RPMI8226 (cell line): Measurements from ENCODE around the gene PPP6C.
A peak's percentile ranks its signal among the peaks of the same experiment; 100 is the strongest.
"Not testable (repeated sequence)": the region's sequence is repeated elsewhere in the genome, so short reads cannot be mapped to it uniquely, and the experiment has no call there.

ENCODE experiments used
- DNase-seq: peaks from one replicate; pipeline ENCODE4 v3.0.0-alpha.2; 2015

PPP6C gene

DNA sequence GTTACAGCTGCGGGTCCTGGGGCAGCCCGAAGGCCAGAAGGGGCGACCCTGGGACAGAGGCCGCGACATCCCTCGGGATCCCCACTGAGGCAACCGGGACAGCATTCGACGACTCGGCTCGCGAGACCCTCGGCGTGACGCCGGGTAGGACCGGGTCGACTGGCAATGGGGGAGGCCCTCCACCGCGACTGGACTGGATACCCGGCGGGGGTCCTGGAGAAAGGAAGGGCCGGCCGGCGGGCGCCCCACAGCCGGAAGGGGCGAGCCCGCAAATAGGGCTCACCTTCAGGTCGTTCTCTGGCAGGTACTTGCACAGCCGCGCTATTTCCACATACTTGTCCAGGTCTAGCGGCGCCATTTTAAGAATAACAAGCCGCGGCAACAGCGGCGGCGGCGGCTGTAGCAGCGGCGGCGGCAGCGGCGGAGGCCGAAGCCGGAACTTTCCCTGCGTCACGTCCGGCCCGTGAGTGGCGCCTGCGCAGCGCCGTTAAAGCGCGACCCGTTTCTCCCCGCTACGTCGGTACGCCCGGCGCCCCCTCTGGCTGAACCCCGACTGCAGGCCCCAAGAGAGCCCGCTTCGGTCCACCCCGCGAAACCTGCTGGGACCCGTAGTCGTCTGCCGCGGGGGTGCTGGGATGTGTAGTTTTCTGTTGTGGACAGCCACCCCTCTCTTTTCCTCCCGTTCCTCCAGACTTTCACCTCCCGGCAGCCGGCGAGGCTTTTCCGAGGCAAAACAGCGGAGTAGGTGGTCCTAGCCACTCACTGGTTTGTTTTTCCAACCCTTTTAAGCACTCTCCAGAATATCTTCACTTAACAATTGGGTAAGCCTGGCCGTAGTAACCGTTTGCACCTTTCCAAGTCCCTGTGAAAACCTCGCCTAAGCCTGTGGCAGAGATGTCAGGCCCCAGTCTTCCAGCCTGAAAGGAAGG, at the start of gene PPP6C:
PPP6C (minus strand) TSS at position 443 of the 929 bp plus-strand sequence; CDS start at position 358, 85 bp downstream.
- peak; percentile 99 for DNase-seq

DNA sequence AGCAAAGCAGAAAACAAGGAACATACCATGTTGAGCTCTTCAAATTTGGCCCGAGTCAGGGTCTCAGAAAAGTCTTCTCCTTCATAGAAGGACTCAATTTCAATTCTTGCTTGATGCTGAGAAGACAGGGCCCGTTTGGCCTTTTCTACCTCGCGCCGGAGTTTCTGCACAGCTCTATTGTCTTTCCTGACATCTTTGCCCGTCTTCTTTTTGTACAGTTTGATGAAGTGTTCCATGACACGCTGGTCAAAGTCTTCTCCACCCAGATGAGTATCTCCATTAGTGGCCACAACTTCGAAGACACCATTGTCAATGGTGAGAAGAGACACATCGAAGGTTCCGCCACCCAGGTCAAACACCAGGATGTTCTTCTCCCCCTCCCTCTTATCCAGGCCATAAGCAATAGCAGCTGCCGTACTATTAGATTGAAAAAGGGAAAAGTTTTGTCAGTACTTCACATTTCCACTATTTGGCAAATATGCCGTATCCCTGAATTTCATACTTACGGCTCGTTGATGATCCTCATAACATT, 49.4 kb upstream of the PPP6C start:
- DNase-seq, result no peak

DNA sequence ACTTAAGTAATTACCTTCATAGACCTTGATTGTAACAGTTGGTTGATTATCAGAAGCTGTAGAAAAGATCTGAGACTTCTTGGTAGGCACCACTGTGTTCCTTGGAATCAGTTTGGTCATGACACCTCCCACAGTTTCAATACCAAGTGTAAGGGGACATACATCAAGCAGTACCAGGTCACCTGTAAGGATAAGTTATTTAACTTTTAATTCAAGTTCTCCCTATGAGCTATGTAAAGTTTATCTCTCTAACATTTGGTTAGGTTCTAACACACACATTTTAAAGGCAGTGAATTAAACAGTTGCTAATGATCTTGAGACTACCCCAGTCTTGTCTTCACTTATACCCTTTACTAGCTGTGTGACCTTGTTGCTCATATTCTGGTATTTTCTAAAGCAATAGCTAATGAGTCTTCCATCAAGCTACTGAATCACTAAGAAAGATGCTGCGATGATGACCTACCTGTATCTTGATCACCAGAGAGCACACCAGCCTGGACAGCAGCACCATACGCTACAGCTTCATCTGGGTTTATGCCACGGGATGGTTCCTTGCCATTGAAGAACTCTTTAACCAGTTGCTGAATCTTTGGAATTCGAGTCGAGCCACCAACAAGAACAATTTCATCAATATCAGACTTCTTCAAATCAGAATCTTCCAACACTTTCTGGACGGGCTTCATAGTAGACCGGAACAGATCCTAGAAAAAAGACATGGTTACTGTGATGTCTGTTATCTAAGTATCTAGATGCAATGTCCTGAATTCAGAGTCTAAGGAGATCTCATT, 48.7 kb upstream of the PPP6C start:
- DNase-seq, result no peak

DNA sequence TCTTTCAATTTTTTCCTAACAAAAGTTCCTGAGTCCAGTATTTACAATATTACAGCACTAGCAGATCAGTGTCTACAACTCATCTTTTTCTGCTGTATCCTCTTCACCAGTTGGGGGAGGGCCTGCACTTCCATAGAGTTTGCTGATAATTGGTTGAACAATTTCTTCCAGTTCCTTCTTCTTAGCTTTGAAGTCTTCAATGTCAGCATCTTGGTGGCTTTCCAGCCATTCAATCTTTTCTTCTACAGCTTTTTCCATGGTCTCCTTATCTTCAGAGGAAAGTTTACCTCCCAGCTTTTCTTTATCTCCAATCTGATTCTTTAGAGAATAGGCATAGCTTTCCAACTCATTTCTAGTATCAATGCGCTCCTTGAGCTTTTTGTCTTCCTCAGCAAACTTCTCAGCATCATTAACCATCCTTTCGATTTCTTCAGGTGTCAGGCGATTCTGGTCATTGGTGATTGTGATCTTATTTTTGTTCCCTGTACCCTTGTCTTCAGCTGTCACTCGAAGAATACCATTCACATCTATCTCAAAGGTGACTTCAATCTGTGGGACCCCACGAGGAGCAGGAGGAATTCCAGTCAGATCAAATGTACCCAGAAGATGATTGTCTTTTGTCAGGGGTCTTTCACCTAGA, 47.0 kb upstream of the PPP6C start:
- DNase-seq, result not testable (repeated sequence)

DNA sequence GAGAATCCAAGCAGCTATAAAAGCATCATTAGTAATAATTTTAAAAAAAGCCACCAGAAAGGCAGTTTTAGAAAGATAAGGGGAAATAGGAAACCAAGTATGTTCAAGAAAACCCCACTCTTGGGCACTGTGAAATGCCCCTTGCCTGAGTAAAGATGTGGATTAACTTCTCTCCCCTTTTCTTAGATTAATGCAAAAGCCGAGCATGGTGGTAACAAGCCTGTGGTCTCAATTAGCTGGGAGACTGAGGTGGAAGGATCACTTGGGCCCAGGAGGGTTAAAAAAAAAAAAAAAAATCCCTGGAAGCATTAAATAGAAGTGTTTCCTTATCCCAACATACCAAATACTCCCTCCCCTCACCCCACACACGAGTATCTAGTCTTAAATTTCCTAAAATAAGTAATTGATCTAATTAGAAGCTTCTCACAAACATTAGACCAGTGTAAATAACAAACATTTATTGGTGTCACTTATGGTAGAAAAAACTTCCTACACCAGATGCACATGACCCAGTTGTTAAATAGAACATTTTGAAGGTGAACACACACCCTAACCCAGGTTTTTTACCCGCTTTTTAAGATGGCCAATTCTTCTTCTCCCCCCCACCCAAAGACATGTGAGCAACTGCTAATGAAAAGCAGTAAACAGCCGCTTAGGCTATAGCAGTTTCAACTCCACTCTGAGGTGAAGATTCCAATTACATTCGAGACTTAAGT, 46.4 kb upstream of the PPP6C start:
- no peak for DNase-seq

DNA sequence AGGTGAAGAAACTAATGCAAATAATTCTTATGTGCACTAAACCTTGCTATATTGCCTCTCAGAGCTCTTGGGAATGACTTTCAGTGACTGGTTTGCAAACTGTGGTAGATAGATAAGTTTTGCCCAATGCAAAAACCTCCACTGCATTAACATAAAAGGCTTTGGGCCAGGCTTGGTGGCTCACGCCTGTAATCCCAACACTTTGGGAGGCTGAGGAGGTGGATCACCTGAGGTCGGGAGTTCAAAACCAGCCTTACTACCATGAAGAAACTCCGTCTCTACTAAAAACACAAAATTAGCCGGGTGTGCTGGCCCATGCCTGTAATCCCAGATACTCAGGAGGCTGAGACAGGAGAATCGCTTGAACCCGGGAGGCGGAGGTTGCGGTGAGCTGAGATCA, 44.5 kb upstream of the PPP6C start:
- not testable (repeated sequence) for DNase-seq

DNA sequence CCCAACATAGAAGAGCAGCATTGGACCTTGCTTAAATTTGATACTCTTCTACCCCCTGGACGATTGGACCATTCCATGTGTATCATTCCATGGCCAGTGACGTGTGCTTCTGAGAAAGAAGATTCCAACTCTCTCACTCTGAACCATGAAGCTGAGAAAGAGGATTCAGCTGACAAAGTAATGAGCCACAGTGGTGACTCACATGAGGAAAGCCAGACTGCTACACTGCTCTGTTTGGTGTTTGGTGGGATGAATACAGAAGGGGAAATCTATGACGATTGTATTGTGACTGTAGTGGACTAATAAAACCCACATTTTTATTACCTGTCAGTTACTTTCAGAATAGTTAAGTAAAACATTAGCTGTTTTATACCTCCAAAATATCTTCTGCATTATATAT, 44.1 kb upstream of the PPP6C start:
- no peak for DNase-seq

DNA sequence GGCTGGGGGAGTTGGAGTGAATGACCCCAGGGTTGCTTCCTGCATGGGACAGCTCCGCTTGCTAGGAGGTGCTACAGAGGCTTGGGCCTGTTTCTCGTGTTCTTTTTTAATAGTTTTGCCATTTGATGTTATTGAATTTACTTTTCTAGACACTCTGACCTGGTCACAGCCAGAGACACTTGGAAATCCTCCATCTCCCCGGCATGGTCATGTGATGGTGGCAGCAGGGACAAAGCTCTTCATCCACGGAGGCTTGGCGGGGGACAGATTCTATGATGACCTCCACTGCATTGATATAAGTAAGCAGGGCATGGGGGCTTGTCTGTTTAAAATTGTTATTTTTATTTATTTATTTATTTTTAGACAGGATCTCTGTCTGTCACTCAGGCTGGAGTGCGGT, 38.2 kb upstream of the PPP6C start:
- no peak for DNase-seq

DNA sequence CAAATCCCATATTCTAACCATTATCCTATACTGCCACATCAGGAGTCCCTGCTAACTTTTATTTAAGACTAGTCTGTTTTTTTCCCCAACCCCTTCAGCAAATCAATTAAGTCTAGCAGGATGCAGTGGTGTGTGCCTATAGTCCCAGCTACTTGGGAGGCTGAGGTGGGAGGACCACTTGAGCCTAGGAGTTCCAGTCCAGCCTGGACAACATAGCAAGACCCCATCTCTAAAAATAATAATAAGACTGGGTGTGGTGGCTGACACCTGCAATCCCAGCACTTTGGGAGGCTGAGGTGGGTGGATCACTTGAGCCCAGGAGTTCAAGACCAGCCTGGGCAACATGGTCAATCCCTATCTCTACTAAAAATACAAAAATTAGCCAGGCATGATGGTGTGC, 35.3 kb upstream of the PPP6C start:
- not testable (repeated sequence) for DNase-seq

DNA sequence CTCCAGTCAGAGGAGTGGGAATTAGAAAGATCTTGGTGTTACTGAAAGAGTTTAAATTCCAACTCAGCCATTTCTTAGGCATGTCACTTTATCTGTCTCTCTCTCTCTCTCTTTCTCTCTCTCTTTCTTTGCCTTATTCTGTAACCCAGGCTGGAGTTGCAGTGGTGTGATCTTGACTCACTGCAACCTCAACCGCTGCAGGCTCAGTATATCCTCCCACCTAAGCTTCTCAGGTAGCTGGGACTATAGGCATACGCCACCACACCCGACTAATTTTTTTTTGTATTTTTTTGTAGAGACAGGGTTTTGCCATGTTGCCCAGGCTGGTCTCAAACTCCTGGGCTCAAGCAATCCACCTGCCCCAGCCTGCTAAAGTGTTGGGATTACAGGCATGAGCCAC, 29.0 kb upstream of the PPP6C start:
- no peak for DNase-seq

DNA sequence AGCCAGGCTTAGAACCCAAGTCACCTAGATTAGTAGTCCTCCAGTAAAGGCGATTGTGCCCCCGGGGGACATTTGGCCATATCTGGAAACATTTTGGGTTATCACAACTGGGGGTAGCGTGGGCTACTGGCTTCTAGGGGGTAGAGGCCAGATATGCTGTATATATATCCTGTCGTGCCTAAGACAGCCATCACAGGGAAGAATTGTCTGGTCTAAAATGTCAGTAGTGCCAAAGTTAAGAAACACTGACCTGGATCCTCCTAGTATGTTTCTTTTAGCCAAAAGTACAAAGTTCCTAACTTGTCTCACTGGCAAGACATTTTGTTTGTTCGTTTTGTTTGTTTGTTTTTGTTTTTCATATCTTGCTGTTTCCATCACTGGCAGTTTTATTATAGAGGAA, 24.6 kb upstream of the PPP6C start:
- no peak for DNase-seq

DNA sequence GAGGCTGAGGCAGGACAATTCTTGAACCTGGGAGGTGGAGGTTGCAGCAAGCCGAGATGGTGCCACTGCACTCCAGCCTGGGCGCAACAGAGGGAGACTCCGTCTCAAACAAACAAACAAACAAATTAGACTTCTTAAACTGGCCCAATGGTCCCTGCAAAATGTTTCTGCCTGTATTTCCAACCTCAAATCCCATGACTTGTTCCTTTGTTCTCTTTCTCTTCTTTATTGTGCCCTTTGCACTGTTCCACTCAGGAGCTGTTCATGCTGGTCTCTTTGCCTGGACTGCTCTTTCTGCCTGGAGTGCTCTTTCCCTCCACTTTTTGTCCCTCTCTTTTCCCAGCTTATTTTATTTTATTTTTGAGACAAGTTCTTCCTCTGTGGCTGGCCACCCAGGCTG, 14.9 kb upstream of the PPP6C start:
- DNase-seq, result no peak

DNA sequence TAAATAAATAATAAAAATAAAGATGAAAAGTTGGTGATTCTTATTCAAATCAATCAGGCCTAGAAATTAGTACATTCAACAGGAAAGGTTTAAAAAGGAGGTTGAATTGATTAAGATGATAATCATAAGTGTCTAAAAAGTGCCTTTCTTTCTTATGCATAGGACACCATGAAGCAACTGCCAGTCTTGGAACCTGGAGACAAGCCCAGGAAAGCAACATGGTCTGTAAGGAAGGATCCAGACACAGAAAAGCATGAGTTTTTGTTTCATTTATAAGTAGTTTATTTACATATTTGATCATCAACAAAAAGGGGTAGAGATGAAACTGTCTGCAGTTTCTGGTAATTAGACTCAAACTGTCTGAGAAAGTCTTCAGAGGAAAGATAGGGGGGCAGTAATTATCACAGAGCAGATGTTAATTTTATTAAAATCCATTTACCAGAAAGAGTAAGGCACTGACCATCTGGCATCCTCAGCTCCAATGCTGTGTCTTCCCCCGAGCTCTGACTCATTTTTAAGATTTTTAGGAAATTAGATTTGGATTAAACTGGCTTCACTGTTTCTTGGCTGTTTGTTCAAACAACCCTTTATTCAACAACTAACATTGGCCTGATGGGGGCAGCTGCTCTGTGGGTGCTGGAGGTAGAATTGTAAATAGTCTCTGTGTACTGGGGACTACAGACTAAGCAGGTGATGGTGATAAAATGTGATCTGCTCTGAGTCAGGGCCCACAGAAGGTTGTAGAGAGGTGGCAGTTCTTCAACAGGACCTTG, 13.4 kb upstream of the PPP6C start:
- no peak for DNase-seq

DNA sequence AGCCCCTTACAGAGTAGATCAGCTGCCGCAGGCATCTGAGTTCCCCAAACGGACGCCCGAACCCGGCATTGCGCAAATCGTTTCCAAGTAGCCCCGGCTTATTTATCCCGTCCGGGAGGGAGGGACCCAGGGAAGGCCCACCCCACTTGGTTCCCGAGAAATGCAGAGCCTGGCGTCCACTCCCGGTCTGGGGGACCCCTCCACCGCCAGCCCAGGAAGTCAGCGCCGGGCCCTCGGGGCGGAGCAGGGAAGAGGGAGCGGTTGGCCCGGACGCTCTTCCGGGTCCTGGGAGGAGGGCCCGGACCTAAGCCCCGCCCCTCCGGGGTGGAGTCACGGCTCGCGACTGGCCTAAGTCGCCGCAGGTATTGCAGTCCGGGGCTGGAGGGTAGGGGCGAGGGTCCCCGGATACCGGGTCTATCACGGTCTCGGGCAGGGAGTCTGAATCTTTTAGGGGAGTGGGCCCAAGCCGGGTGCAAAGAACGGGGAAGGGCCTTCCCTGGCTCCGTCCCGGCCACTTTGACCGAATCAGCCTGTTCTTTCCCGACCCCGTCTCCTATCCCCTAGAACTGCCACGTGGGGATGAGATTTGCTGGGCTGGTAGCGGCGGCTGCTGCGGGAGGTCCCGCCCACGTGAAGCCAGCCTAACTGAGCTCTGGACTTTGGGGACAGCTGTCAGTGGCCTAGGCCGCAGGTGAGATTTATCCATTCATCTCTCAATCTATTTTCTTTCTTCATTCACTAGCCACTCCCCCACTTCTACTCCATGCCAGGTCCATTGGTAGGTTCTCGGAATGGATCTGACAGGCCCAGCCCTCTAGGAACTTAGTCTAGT, 10.8 kb upstream of the PPP6C start, which contains the start of gene RABEPK:
RABEPK (plus strand) TSS at position 327 of the 832 bp plus-strand sequence. CDS start 2,472 bp downstream, outside the sequence.
- peak; percentile 97 for DNase-seq

DNA sequence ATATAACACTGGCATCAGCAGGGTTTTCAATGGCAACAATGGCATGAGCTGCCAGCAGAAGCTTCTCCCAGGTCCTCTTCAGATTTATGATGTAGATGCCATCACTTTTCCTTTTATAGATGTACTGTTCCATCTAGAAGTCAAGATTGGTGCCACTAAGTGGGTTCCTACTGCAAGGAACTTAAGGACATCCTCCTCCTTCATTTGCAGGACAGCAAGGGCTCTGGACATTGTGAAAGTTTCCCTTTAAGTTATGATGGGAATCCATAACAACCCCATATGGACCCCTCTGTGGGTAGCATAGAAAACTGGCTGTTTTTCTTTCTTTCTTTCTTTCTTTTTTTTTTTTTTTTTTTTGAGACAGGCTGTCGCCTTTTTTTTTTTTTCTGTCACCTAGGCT, 6.0 kb upstream of the PPP6C start:
- not testable (repeated sequence) for DNase-seq

DNA sequence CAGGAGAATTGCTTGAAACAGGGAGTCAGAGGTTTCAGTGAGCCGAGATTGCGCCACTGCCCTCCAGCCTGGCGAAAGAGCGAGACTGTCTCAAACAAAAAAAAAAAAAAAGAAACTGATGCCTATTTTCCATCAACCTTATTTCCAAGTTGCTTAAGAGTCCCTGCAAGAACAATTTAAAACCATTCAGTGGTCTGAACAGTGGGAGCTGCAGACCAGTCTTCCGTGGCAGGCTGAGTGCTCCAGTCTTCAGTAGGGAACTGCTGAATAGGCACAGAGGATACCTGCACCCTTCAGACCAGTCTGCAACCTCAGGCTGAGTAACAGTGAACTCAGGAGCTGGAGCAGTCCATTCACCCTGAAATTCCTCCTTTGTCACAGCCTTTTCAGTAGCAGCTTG, 4.9 kb upstream of the PPP6C start:
- not testable (repeated sequence) for DNase-seq

DNA sequence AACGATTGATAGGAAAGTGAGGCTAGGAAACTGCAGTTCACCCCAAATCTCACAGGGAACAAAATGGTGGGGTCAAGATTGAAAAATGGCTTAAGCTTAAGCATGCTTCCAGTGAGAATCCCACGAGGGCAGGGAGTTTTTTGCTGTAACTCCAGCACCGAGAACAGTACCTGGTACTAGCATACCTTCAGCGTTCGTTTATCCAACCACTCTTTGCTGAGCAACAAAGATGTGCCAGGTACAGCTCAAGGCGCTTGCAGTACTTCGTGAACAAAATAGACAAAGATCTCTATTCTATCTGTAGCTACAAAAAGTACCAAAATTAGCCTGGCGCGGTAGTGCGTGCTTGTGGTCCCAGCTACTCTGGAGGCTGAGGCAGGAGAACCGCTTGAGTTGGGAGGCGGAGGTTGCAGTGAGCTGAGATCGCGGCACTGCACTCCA, 778 bp upstream of the PPP6C start:
- DNase-seq, result peak; percentile 23

DNA sequence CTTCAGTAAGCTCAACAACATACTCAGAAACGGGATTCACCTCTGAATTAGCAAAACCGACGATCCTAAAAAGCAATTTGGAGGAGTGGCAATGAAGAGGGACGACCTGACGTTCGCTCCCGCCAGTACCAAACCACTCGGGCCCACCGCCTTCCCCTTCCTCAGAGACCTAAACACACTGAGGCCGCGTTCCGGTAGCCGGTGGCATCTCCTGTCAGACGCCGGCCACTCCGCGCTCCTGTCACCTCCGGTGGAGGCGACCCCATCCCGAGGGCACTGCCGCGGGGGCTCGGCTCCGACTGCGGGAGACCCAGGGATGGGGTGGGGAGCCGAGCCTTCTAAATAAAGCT, 617 bp downstream of the PPP6C start:
- peak; percentile 35 for DNase-seq

DNA sequence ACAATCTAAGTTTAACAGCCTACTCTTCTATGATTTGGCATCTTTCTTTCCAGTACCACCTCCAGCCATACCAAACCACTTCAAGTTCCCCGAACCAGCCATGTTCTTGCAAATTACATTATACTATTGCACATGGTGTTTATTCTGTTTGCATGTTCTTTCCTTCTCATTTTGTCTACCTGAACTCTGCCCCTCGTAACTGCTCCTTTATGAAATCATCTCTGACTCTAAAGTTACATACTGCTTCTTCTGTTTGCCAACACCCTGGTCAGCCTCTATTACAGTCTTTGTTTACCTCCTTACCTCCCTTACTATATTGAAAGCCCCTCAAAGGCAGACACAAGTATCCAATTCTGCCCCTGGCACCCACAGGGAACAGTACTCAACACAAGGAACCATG, 6.0 kb downstream of the PPP6C start:
- DNase-seq, result no peak

DNA sequence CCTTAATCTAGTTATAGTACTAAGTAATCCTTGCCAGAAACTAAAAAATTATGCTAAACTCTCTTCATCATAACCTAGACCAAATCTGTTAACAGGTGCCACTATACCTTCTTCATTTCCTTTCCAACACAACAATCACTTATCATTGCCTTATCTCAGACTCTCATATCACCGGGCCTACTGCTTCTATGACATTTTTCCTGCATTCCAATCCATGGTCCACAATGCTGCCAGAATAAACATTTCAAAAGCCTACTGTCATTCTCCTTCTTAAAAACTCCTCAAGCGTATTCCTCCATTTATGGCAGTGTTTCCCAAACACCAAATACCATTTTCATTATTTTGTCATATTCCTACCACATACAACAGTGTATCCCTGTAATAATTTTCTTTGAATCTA, 6.5 kb downstream of the PPP6C start:
- DNase-seq, result no peak

DNA sequence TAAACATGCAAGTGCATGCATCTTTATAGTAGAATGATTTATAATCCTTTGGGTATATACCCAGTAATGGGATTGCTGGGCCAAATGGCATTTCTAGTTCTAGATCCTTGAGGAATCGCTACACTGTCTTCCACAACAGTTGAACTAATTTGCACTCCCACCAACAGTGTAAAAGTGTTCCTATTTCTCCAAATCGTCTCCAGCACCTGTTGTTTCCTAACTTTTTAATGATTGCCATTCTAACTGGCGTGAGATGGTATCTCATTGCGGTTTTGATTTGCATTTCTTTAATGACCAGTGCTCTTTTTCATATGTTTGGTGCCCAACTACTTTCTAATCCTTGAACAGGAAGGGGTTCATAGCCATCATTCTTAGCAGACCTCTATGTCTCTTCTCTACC, 7.8 kb downstream of the PPP6C start:
- DNase-seq, result not testable (repeated sequence)
